Lung microvascular endothelial cell (primary cell): ENCODE measurements around the gene KRT80. TPM values are rescaled to one million over a fixed set of nuclear protein-coding genes. Genes with fewer than 3 reads are reported as not detected.

Experiments used
- DNase-seq, 2 donors: peaks; one replicate each; pipeline versions ENCODE4 v3.0.0 to v3.0.0-alpha.2; 2010; ENCODE audit warnings: low read depth in 2 of 2
- total RNA-seq: library from RNA; depleted of rRNA; stranded (reverse); fragments of >200 nt; gene quantifications from 2 replicates; pipeline ENCODE4 v1.2.1, GENCODE V29; 2014

Gene KRT80
- total RNA-seq, 1 donor from 2014 or later = 0.20 TPM

DNA sequence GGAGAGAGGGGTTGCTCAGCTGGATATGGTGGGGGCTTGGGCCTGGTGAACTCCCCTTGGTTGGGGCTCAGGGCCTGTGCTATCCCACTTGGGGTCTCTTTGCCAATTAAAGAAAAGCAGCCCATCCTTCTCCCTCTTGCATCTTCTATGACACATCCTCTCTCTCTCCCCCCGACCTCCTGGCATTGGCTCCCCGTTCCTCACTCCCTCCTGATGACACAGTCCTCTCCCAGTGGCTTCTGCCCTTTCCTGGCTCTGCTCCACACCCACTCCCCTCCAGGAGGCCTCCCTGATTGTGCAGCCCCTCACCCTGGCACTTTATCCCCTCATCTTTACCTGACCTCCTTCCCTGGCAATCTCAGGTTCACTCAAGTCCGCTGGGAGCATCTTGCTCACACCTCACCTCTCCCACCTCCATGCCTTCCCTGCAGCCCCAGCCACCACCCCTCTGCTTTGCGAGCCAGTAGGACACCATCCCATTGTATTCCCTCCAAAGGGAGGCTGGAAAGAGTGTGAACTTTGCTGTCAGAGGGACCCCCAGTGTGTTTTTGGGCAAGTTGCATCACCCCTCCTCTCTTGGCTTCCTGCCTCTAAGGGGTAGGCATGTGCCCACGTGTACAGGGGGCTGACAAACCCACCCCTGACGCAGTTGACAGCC is 10.7 kb downstream of the KRT80 start:
- no peak for DNase-seq

DNA sequence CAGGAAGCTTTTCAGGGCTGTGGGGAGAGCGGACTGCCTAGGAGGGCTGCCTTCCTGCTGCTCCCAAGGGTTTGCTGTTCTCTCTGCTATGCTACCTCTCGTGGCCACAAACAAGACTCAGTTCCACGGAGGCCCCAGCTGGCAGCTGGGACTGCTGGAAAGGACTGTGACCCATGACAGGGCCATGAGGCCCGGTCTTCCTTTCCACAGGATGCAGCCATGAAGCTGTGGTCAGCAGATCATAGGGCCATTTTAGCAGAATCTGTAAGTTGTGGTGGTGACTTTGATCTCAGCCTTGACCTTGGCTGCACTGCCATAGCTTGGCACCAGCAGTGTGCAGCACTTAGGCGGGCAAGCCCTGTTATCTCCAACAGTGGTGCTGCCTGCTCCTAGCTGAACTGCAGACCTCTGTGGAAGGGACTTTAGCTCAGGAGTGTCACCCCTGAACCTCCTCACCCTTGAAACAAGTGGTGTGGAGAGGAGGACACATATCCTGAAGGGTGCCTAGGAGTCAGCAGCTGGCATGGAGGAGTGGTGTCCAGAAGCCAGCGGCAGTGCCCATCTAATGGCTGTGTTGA is 12.3 kb downstream of the KRT80 start:
- DNase-seq = peak in 1 of 2 donors; percentile 36

DNA sequence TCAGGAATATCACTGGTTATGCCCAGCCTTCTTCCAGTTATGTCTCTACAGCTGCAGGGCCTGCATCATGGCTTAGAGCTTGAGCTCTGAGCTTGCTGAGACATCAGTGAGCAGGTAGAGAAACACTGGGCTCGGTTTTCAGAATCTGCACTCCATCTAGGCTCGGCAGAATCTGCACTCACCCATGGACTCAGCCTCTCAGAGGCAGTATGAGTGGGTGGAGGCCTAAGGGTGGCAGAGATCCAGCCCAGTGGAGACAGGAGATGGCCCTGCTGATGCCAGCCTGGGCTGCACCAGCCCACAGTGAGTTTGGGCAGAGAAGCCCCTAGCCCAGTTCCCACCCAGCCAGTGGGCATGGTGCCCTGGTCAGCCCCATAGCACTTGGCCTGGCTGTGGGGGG is 12.8 kb downstream of the KRT80 start:
- DNase-seq = no peak

GRCh38 chr12:52178443-52178842 is 13.4 kb downstream of the KRT80 start:
- no peak for DNase-seq

GRCh38 chr12:52175371-52176350 is 16.2 kb downstream of the KRT80 start:
- peak; percentile 82 to 91 for DNase-seq

DNA sequence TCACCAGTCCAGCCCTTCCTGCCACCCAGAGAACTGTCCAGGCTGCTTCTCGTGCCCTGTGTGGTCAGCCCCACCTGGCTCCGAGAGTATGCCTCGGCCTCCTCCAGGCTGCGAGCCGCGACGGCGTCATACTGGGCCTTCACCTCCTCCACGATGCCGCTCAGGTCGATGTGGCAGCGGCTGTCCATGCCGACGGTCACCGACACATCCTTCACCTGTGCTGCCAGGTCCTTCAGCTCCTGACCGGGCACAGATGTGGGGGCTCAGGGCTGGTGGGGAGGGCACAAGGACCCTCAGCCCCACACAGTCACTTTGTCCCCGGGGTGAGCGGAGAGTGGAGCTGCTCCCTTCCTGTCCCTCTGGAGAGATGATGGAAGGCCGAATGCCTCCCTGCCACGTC is 18.3 kb downstream of the KRT80 start:
- DNase-seq = no peak

GRCh38 chr12:52172956-52173355 is 18.9 kb downstream of the KRT80 start:
- DNase-seq = no peak

DNA sequence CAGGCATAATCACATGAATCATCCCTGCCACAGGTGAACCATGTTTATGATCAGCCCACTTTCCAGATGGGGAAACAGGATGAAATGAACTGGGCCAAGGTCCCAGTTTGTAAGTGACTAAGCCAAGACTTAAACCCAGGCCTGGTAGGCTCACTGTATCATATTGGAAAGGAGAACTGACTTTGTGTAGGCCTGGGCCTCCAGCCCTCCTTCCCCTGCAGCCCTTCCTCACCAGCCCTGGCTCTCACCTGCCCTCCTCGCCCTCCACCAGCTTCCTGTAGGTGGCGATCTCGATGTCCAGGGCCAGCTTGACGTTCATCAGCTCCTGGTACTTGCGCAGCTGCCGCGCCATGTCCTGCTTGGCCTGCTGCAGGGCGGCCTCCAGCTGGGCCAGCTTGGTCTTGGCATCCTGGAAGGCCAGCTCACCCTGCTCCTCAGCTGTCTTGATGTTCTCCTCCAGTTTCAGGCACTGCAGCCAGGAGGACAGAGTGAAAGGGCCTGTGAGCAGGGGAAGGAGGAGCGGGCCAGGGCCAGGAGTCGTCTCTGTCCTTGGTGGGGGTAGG is 19.8 kb downstream of the KRT80 start:
- peak in 1 of 2 donors; percentile 36 for DNase-seq

- DNase-seq = no peak
Observed at GRCh38 chr12:52170827-52171226, 21.0 kb downstream of the KRT80 start.

DNA sequence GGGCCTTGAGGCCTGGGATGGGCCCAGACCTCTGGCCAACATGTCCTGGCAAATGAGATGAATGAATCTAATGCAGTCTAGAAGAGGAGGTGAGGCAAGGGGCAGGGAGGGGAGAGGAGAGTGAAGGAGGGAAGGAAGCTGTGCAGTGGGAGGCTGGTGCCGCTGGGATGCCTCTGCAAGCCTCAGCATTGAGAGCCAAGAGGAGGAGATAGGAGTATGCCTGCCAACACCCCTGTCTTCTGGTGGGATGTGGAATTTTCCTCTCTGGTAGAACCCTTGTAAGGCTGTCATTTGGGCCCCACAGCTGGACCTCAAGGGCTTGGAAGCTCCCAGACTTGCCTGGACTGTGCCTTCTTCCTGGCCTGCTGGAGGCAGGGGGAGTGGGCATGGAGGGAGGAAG is 21.9 kb downstream of the KRT80 start:
- no peak for DNase-seq

- peak in 1 of 2 donors; percentile 78 for DNase-seq
Observed at GRCh38 chr12:52168019-52168717, 23.6 kb downstream of the KRT80 start.

DNA sequence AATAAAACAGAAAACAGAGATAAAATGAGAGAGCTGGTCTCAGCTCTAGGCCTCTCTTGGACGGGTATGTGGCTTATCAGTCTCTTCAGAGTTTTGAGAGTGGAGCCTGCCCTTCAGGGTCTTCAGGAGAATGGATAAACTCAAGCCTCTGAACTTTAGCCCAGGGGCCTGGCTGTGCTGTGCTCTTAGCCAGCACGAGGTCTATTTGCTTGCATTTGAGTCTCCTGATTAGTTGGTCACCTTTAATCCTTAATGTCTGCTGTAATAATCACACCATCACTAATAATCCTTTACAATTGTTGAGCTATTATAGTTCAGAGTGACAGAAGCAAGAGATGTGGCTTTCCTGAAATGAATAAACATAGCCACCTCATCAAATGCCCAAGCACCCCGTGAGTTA is 24.3 kb downstream of the KRT80 start:
- DNase-seq = no peak

- DNase-seq = no peak
Observed at GRCh38 chr12:52166672-52167071, 25.1 kb downstream of the KRT80 start.

GRCh38 chr12:52165096-52165855 is 26.5 kb downstream of the KRT80 start:
- no peak for DNase-seq

DNA sequence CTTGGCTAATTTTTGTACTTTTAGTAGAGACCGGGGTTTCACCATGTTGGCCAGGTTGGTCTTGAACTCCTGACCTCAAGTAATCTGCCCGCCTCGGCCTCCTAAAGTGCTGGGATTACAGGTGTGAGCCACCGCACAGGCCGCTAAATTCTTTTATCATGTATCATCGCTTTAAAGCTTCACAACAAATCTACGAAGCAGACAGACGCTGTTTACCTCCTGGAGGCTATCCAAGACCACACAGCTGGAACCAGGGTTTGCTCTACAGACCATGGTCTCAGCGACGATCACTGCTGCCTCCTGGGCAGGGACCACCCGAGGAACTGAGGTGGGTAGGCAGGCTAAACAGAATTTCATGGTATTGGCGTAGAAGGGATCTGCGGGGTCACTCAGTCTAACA is 27.2 kb downstream of the KRT80 start:
- DNase-seq = no peak

DNA sequence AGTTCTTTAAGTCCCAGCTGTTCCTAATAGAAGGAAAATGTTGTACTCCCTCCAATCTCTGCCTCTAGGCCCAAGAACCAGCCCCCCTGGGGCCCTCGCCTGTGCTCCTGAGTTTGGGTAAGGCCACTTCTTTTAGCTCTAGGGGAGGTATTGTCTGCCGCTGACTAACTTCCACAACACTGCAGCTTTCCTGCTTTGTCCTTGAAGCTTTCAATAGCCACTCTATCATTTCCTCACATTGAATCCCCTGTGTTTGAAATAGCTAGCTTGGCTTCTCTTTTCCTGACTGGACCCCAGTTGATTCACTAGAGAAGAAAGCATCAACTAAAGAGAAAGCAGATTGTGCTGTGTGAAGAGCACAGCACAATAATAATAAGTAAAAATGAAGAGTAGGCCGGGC is 28.8 kb downstream of the KRT80 start:
- DNase-seq = peak in 1 of 2 donors; percentile 71

DNA sequence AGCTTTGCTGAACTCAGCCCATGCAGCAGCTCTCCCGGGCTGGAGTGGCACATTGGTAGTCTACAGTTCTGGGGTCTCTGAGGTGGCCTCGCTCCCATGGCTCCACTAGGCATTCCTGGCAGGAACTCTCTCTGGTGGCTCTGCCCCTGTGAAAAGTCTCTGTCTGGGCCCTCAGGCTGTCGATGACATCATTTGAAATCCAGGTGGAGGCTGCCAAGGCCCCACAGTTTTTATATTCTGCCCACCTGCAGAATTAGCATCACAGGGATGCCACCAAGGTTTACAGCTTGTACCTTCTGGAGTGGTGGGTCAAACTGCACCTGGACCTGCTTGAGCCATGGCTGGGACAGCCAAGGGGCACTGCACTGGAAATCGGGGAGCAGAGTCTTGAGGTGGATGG is 31.6 kb downstream of the KRT80 start:
- no peak for DNase-seq

- DNase-seq = no peak
Observed at GRCh38 chr12:52157566-52158150, 34.2 kb downstream of the KRT80 start.

GRCh38 chr12:52156757-52157565 is 34.9 kb downstream of the KRT80 start:
- DNase-seq = peak; percentile 69 to 78
